Measurements from ENCODE around the gene LGI1. TPM values are rescaled to one million over a fixed set of nuclear protein-coding genes. Genes with fewer than 3 reads are reported as not detected.

The LGI1 gene
- total and polyA plus RNA-seq, 12 donors: 0.38 to 5.9 (median 1.4) TPM; not detected in 4

DNA sequence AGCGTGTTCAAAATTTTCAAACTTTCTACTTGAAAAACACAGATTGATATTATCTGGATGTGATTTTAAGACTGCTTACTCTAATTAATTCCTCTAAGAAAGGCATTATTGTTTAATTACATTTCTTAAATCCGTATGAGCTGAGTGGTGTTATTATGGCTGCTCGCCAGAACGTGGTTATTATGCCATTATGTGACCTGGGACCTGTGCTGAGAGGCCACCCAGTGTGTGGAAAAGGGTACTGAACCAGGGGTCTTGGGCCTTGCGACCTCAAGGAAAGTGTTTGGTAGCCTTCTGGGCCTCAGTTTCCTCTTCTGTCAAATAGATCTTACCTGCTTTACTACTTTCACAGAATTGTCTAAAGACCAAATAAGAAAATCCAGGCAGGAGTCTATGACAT is 15.4 kb downstream of the LGI1 start:
- Histone ChIP-seq H3K36me3 (replicated peaks in 1 of 2) (no peaks in the 10 kb centered on the region), H3K27ac (no peak overlapping the region), H3K9me3 (replicated peaks in 1 of 3) (no peaks in the 10 kb centered on the region), H3K27me3 (peaks cover 7% of the 10 kb centered on the region), H3K4me3 (no peak overlapping the region), H3K4me1 (replicated peaks in 1 of 2) (no peaks in the 10 kb centered on the region)
- no peak for TF ChIP-seq POLR2A (IDR thresholded peaks at IDR 0.05)
- TF ChIP-seq, protein P1, sequence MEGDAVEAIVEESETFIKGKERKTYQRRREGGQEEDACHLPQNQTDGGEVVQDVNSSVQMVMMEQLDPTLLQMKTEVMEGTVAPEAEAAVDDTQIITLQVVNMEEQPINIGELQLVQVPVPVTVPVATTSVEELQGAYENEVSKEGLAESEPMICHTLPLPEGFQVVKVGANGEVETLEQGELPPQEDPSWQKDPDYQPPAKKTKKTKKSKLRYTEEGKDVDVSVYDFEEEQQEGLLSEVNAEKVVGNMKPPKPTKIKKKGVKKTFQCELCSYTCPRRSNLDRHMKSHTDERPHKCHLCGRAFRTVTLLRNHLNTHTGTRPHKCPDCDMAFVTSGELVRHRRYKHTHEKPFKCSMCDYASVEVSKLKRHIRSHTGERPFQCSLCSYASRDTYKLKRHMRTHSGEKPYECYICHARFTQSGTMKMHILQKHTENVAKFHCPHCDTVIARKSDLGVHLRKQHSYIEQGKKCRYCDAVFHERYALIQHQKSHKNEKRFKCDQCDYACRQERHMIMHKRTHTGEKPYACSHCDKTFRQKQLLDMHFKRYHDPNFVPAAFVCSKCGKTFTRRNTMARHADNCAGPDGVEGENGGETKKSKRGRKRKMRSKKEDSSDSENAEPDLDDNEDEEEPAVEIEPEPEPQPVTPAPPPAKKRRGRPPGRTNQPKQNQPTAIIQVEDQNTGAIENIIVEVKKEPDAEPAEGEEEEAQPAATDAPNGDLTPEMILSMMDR (IDR thresholded peaks at IDR 0.05): no peak
- 70 to 77% (median 74%) methylated on average over 5 of the region's 5 CpGs for WGBS, 4 donors
- intact Hi-C loops (cut with DNase I): no loop called here
- DNase-seq: no peak

DNA sequence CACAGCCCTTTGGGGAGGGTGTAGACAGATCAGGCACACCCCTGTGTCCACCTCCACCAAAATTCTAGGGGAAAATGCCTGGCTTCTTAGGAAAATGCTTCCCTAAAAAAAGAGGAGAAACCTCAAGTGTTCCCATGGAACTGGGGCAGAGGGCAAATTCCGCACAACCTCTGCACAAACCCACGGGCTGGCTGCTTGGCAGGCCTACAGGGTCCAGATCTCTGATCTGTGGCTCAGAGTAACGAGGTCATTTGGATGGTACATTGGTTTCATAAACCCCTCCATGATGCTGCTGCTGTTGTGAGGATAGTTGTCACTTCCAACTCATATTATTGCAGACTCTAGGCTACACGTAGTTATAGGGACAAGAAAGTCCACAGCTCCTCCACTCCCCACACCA is 16.0 kb downstream of the LGI1 start:
- intact Hi-C loops (cut with DNase I): no loop called here
- H3K4me1 ChIP-seq (replicated peaks in 1 of 2): no peaks in the 10 kb centered on the region
- peaks cover 7% of the 10 kb centered on the region for H3K27me3 ChIP-seq
- no peak overlapping the region for H3K27ac ChIP-seq
- no peak overlapping the region for H3K4me3 ChIP-seq
- DNase-seq: no peak
- no peaks in the 10 kb centered on the region for H3K36me3 ChIP-seq (replicated peaks in 1 of 2)
- WGBS, 4 donors: 57 to 80% (median 63%) methylated on average over 4 of the region's 4 CpGs
- no peaks in the 10 kb centered on the region for H3K9me3 ChIP-seq (replicated peaks in 1 of 3)
- TF ChIP-seq, protein P1 (IDR thresholded peaks at IDR 0.05): no peak
- no peak for TF ChIP-seq POLR2A (IDR thresholded peaks at IDR 0.05)

DNA sequence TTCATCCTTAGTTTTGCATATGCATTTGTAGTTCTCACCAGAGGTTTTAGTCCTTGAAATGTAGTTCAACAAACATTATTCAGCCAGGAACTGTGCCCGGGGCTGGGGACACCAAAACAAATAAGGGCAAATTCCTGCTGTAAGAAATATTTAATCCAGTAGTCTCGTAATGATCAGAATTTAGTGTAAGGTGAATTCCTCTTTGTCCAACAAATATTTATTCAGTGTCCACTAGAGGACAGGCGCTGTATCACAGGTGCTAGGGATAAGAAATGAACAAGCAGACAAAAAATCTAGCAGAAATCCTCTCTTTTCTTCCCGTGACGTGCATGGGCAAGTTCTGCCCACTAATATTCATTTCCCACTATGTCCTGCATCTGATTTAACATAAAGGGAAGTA is 17.6 kb downstream of the LGI1 start:
- Histone ChIP-seq H3K9me3 (replicated peaks in 1 of 3) (no peaks in the 10 kb centered on the region), H3K4me1 (replicated peaks in 1 of 2) (no peaks in the 10 kb centered on the region), H3K27me3 (peaks cover 7% of the 10 kb centered on the region), H3K27ac (no peak overlapping the region), H3K4me3 (no peak overlapping the region), H3K36me3 (replicated peaks in 1 of 2) (no peaks in the 10 kb centered on the region)
- 70 to 83% (median 77%) methylated on average over 5 of the region's 5 CpGs for WGBS, 4 donors
- no peak for DNase-seq
- intact Hi-C loops (cut with DNase I): no loop called here
- no peak for TF ChIP-seq POLR2A (IDR thresholded peaks at IDR 0.05)
- TF ChIP-seq, protein P1 (IDR thresholded peaks at IDR 0.05): no peak

DNA sequence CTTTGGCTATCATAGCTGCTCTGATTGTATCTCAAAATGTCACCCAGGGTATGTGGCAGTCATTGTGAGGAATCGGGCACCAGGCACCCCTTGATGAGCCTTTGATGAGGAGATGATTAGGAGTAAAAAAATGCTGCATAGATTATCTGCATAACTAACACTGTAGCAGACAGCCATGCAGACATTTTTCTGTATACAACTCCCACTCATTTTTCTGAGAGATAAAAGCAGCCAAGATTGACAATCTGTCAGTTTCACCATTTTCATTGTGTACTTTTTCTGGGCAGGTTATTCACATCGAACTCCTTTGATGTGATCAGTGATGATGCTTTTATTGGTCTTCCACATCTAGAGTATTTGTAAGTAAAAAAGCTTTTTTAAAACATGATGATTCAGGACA is 19.4 kb downstream of the LGI1 start:
- WGBS, 4 donors: 24 to 49% (median 40%) methylated on average over 2 of the region's 2 CpGs
- Histone ChIP-seq H3K27ac (no peak overlapping the region), H3K9me3 (replicated peaks in 1 of 3) (no peaks in the 10 kb centered on the region), H3K27me3 (peaks cover 7% of the 10 kb centered on the region), H3K4me3 (no peak overlapping the region), H3K36me3 (replicated peaks in 1 of 2) (no peaks in the 10 kb centered on the region), H3K4me1 (replicated peaks in 1 of 2) (no peaks in the 10 kb centered on the region)
- no peak for DNase-seq
- TF ChIP-seq, protein P1 (IDR thresholded peaks at IDR 0.05): no peak
- no peak for TF ChIP-seq POLR2A (IDR thresholded peaks at IDR 0.05)
- intact Hi-C loops (cut with DNase I): no loop called here
